Measurements from ENCODE around the gene EGFR. TPM values are rescaled to one million over a fixed set of nuclear protein-coding genes. Genes with fewer than 3 reads are reported as not detected.

Gene EGFR
- total RNA-seq, 4 donors from 2014 or later = 87.2 to 124 (median 94.5) TPM

GRCh38 chr7:54981913-54982312 lies 36.9 kb upstream of the EGFR start:
- ATAC-seq (ENCODE audit: low FRiP score) (no peak), DNase-seq (ENCODE audit: low spot score) (no peak)
- no peak for TF ChIP-seq CTCF (IDR thresholded peaks at IDR 0.05)

- DNase-seq (ENCODE audit: low spot score) (no peak), ATAC-seq (ENCODE audit: low FRiP score) (no peak)
- TF ChIP-seq CTCF (IDR thresholded peaks at IDR 0.05) = no peak
Observed at GRCh38 chr7:54985426-54986330, 33.1 kb upstream of the EGFR start.

DNA sequence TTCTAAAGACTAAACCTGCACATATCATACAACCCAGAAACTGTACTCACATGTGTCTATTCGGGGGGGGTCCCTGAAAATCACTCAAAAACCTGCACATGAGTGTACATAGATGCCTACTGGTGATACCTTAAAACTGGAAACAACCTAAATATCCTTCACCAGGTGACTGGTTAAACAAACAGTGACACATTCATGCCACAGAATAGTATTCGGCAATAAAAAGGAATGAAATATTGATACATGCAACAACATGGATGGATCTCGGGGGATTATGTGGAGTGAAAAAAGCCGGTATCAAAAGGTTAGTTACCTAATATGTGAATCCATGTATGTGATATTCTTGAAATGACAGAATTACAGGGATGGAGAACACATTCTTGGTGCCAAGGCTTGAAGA lies 32.1 kb upstream of the EGFR start:
- ATAC-seq (ENCODE audit: low FRiP score) (no peak), DNase-seq (ENCODE audit: low spot score) (no peak)
- no peak for TF ChIP-seq CTCF (IDR thresholded peaks at IDR 0.05)

GRCh38 chr7:54987772-54988171 lies 31.0 kb upstream of the EGFR start:
- DNase-seq (ENCODE audit: low spot score) = no peak
- ATAC-seq (ENCODE audit: low FRiP score) = no peak
- TF ChIP-seq CTCF (IDR thresholded peaks at IDR 0.05) = no peak

DNA sequence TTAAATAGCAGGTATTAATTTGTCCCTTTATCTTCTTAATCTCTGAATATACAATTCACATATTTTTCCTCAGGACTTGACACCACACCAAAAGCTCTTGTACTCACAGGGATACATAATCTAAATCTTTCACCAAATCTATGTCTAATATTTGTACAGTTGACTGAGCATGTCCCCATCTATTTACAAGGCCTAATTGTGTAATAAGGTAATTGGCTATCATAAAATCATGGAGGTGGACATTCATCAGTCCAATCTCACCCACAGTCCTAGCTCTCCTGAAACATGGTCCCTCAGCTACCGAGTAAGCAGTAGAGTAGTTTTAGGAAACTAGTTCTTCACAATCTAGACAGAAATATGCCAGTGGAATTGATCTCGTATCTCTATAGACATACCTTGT lies 30.3 kb upstream of the EGFR start:
- ATAC-seq (ENCODE audit: low FRiP score) = no peak

GRCh38 chr7:54989453-54990225 lies 29.2 kb upstream of the EGFR start:
- ATAC-seq (ENCODE audit: low FRiP score) = no peak
- TF ChIP-seq CTCF (IDR thresholded peaks at IDR 0.05) = no peak

More for the DNA sequence above, 30.3 kb upstream of the EGFR start:
- DNase-seq (ENCODE audit: low spot score) = no peak
- no peak for TF ChIP-seq CTCF (IDR thresholded peaks at IDR 0.05)

More at GRCh38 chr7:54989453-54990225, 29.2 kb upstream of the EGFR start:
- no peak for DNase-seq (ENCODE audit: low spot score)

Measured in omental fat pad (tissue), 4 donors.